Heart left ventricle (tissue), 13 donors: Measurements from ENCODE around the gene PRR30.

Source experiments
- POLR2A ChIP-seq, 2 donors: fragments of 450-650 bp; IDR thresholded peaks; one replicate each; pipeline ENCODE4 v1.6.1; 2017; ENCODE audit warnings: antibody characterized with exemption in 2 of 2, mild to moderate bottlenecking in 2 of 2, moderate library complexity in 2 of 2
- TF ChIP-seq, protein P1 (sequence below), 12 donors: fragments of 200-600 bp; sonication (generic) in 4 of 12; IDR thresholded peaks; one replicate each; pipeline versions ENCODE4 v1.5.0 to v1.8.0; 2018 to 2022; ENCODE audit warnings: antibody characterized with exemption in 12 of 12, mild to moderate bottlenecking in 5 of 12
- donor health status: ischemic (EF 13 %, LVEDD 7.1; RV severe dilation, severe dysfunction).
- donor health status: DM: no; HTN: yes; CAD: no.
- donor health status: DM: no; HTN: no; CAD: no.
- donor health status: ischemic (EF 25% LVEDD 6.9; RV normal size, moderate dysfunction).
- donor health status: ischemic (EF 25% LVEDD 5.7; RV mildly dilated, moderate dysfunction).
- donor health status: ischemic (EF 35%, LVEDD 5.7; RV mildly dilated, moderate dysfunction).
- donor health status: nonischemic (EF 11% LVEDD 7.7; RV severe dilation, severe dysfunction).
- donor health status: DM: yes; HTN: yes; CAD: no.
- donor health status: PGD.
- donor health status: ischemic (EF 29% LVEDD 5.4; RV normal size, mild dysfunction).
- donor health status: nonischemic (EF 23%, LVEDD 6.1; RV moderate dilation, normal function).

GRCh38 chr2:27136751-27137150 lies 2.5 kb downstream of the PRR30 start:
- TF ChIP-seq, protein P1, sequence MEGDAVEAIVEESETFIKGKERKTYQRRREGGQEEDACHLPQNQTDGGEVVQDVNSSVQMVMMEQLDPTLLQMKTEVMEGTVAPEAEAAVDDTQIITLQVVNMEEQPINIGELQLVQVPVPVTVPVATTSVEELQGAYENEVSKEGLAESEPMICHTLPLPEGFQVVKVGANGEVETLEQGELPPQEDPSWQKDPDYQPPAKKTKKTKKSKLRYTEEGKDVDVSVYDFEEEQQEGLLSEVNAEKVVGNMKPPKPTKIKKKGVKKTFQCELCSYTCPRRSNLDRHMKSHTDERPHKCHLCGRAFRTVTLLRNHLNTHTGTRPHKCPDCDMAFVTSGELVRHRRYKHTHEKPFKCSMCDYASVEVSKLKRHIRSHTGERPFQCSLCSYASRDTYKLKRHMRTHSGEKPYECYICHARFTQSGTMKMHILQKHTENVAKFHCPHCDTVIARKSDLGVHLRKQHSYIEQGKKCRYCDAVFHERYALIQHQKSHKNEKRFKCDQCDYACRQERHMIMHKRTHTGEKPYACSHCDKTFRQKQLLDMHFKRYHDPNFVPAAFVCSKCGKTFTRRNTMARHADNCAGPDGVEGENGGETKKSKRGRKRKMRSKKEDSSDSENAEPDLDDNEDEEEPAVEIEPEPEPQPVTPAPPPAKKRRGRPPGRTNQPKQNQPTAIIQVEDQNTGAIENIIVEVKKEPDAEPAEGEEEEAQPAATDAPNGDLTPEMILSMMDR (IDR thresholded peaks at IDR 0.05) = no peak
- no peak for TF ChIP-seq POLR2A (IDR thresholded peaks at IDR 0.05)
